HG03175 (cell line): ENCODE measurements around the gene CISD1.

Experiments used
- ATAC-seq: cut with Tn5 transposase; IDR thresholded peaks from one replicate; pipeline ENCODE4 v1.9.1; 2021; ENCODE audit warnings: mild to moderate bottlenecking, moderate library complexity; ENCODE audit not compliant: unreplicated experiment

The CISD1 gene

GRCh38 chr10:58264780-58265179 is 4.2 kb upstream of the CISD1 start:
- ATAC-seq: no peak

GRCh38 chr10:58265249-58265648 is 3.7 kb upstream of the CISD1 start:
- no peak for ATAC-seq

GRCh38 chr10:58266003-58266825 is 2.7 kb upstream of the CISD1 start:
- peak; percentile 18 for ATAC-seq

GRCh38 chr10:58266826-58267712 is 1.9 kb upstream of the CISD1 start:
- no peak for ATAC-seq

GRCh38 chr10:58267713-58268453 is 1.1 kb upstream of the CISD1 start, which contains the start of gene IPMK:
Gene IPMK, minus strand, starts transcription at chr10:58267894. Its CDS starts 283 bp downstream, at chr10:58267611.
- peak; percentile 51 for ATAC-seq

- ATAC-seq: peak; percentile 0
Observed at GRCh38 chr10:58268454-58268945, 462 bp upstream of the CISD1 start.

GRCh38 chr10:58269782-58270290 is 874 bp downstream of the CISD1 start:
- no peak for ATAC-seq

- no peak for ATAC-seq
Observed at GRCh38 chr10:58275261-58275660, 6.3 kb downstream of the CISD1 start.

- no peak for ATAC-seq
Observed at GRCh38 chr10:58275908-58276307, 6.9 kb downstream of the CISD1 start.

GRCh38 chr10:58278274-58278961 is 9.5 kb downstream of the CISD1 start:
- no peak for ATAC-seq

- no peak for ATAC-seq
Observed at GRCh38 chr10:58278962-58279307, 10.0 kb downstream of the CISD1 start.

- no peak for ATAC-seq
Observed at GRCh38 chr10:58280477-58280876, 11.5 kb downstream of the CISD1 start.

- no peak for ATAC-seq
Observed at GRCh38 chr10:58281092-58281752, 12.3 kb downstream of the CISD1 start.

GRCh38 chr10:58282615-58283014 is 13.7 kb downstream of the CISD1 start:
- peak; percentile 99 for ATAC-seq

GRCh38 chr10:58291538-58292174 is 22.7 kb downstream of the CISD1 start:
- ATAC-seq: peak; percentile 90

GRCh38 chr10:58293989-58294388 is 25.0 kb downstream of the CISD1 start:
- ATAC-seq: no peak

- ATAC-seq: peak; percentile 92
Observed at GRCh38 chr10:58299580-58299979, 30.6 kb downstream of the CISD1 start.

- ATAC-seq: no peak
Observed at GRCh38 chr10:58300676-58301075, 31.7 kb downstream of the CISD1 start.

- no peak for ATAC-seq
Observed at GRCh38 chr10:58302254-58302653, 33.3 kb downstream of the CISD1 start.
